ENCODE measurements around the gene NCK2. TPM values are rescaled to one million over a fixed set of nuclear protein-coding genes. Genes with fewer than 3 reads are reported as not detected.

The NCK2 gene
- total RNA-seq, 4 donors from 2014 or later: 59.8 to 130 (median 96.2) TPM

DNA sequence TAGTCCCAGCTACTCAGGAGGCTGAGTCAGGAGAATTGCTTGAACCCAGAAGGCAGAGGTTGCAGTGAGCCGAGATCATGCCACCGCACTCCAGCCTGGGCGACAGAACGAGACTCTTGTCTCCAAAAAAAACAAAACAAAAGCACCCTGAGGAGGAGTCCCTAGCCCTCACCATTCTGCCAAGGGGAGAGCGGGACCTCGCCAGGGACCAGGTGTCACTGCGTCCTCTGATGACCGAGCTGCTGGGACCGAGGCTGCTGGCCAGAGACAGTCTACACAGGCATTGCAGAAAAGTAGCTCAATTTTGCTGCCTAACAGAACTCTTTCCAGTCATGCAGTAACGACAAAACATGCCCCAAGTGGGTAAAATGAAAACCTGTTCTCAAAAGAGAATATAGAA is 18.4 kb downstream of the NCK2 start:
- no peaks in the 10 kb centered on the region for H3K27me3 ChIP-seq
- TF ChIP-seq CTCF (IDR thresholded peaks at IDR 0.05): no peak
- no peak for TF ChIP-seq POLR2AphosphoS5 (IDR thresholded peaks at IDR 0.05)
- TF ChIP-seq POLR2A (IDR thresholded peaks at IDR 0.05; ENCODE audit: low read depth): no peak
- no peak for TF ChIP-seq EP300 (IDR thresholded peaks at IDR 0.05)
- peaks cover 22 to 43% (median 39%) of the 10 kb centered on the region in 4 donors for H3K4me1 ChIP-seq
- no peak overlapping the region for H3K27ac ChIP-seq (replicated peaks in 1 of 4)
- WGBS: 82% methylated on average over 10 of the region's 10 CpGs
- DNase-seq (ENCODE audit: extremely low spot score): no peak
- peaks cover 0 to 12% (median 7%) of the 10 kb centered on the region in 4 donors for H3K36me3 ChIP-seq
- no peaks in the 10 kb centered on the region for H3K9me3 ChIP-seq
- intact Hi-C loops (cut with DNase I): no loop called here
- H3K4me3 ChIP-seq: no peak overlapping the region

DNA sequence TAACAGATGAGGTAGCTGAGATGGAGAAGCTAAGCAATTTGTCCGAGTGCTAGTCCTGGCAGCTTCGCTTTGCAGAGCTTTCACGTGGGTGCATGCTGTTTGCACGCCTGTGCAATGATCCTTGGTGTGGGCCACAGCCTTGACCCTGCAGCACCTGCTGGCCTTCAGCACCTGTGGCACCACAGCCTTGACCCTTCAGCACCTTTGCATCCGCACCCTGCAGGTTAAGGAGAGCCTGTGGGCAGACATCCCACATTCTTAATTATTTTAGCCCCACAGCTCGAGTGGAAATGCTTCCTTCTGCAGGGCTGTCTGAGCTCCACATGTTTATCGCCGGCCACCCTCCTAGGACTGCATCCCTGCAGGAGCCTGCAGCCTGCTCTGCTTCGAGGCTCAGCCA is 19.3 kb downstream of the NCK2 start:
- no peaks in the 10 kb centered on the region for H3K9me3 ChIP-seq
- H3K27me3 ChIP-seq: no peaks in the 10 kb centered on the region
- intact Hi-C loops (cut with DNase I): no loop called here
- H3K27ac ChIP-seq (replicated peaks in 1 of 4): no peak overlapping the region
- TF ChIP-seq POLR2AphosphoS5 (IDR thresholded peaks at IDR 0.05) (no peak), POLR2A (IDR thresholded peaks at IDR 0.05; ENCODE audit: low read depth) (no peak), EP300 (IDR thresholded peaks at IDR 0.05) (no peak), CTCF (IDR thresholded peaks at IDR 0.05) (no peak)
- DNase-seq (ENCODE audit: extremely low spot score): no peak
- WGBS: 67% methylated on average over 6 of the region's 9 CpGs
- H3K4me1 ChIP-seq: peaks cover 22 to 46% (median 37%) of the 10 kb centered on the region in 4 donors
- no peak overlapping the region for H3K4me3 ChIP-seq
- H3K36me3 ChIP-seq: peaks cover 0 to 12% (median 7%) of the 10 kb centered on the region in 4 donors

GRCh38 chr2:105765415-105766299 is 20.9 kb downstream of the NCK2 start:
- H3K27ac ChIP-seq (replicated peaks in 1 of 4): no peak overlapping the region
- no peak for DNase-seq (ENCODE audit: extremely low spot score)
- H3K4me1 ChIP-seq: peaks cover 22 to 49% (median 41%) of the 10 kb centered on the region in 4 donors
- TF ChIP-seq POLR2AphosphoS5 (IDR thresholded peaks at IDR 0.05) (no peak), POLR2A (IDR thresholded peaks at IDR 0.05; ENCODE audit: low read depth) (no peak), EP300 (IDR thresholded peaks at IDR 0.05) (no peak), CTCF (IDR thresholded peaks at IDR 0.05) (no peak)
- H3K9me3 ChIP-seq: no peaks in the 10 kb centered on the region
- WGBS: 93% methylated on average over 10 of the region's 10 CpGs
- no peak overlapping the region for H3K4me3 ChIP-seq
- H3K36me3 ChIP-seq: peaks cover 0 to 12% (median 7%) of the 10 kb centered on the region in 4 donors
- intact Hi-C loops (cut with DNase I): no loop called here
- H3K27me3 ChIP-seq: no peaks in the 10 kb centered on the region

DNA sequence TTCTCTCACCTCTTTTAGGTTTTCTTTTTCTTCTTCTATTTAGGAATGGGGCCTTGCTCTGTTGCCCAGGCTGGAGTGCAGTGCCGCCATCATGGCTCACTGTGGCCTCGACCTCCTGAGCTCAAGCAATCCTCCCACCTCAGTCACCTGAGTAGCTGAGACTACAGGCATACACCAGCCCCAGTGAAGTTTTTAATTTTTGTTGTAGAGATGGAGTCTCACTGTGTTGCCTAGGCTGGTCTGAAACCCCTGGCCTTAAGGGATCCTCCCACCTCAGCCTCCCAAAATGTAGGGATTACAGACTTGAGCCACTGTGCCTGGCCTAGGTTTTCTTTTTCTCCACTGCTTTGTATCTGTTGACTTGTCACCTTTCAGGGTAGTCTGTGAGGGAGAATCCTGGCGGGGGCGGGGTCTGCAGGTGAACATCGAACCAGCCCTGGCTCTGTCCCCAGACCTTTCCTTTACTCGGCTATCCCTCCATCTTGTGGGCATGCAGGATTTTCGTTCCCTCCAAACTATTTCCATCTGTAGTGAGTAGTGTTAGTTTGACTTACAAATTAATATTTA is 21.7 kb downstream of the NCK2 start:
- Histone ChIP-seq H3K36me3 (peaks cover 0 to 12% (median 7%) of the 10 kb centered on the region in 4 donors), H3K9me3 (no peaks in the 10 kb centered on the region), H3K27ac (replicated peaks in 1 of 4) (no peak overlapping the region), H3K4me3 (no peak overlapping the region), H3K4me1 (peaks cover 20 to 44% (median 35%) of the 10 kb centered on the region in 4 donors), H3K27me3 (no peaks in the 10 kb centered on the region)
- intact Hi-C loops (cut with DNase I): no loop called here
- WGBS: 95% methylated on average over 7 of the region's 7 CpGs
- no peak for TF ChIP-seq EP300 (IDR thresholded peaks at IDR 0.05)
- no peak for TF ChIP-seq POLR2AphosphoS5 (IDR thresholded peaks at IDR 0.05)
- no peak for TF ChIP-seq POLR2A (IDR thresholded peaks at IDR 0.05; ENCODE audit: low read depth)
- no peak for TF ChIP-seq CTCF (IDR thresholded peaks at IDR 0.05)
- DNase-seq (ENCODE audit: extremely low spot score): no peak
